HEK293T (cell line): ENCODE data around the gene NOVA2.

Experiments
- CTCF ChIA-PET: fragments of 350-600 bp; formaldehyde crosslinking; extraction: SDS; loops from one replicate; lab custom pipeline; 2021; ENCODE audit warnings: antibody characterized with exemption, inconsistent platforms; lab: Yijun Ruan, JAX
- POLR2A ChIA-PET: fragments of 350-600 bp; formaldehyde crosslinking; extraction: SDS; loops from one replicate; lab custom pipeline; 2020; ENCODE audit warnings: antibody characterized with exemption, inconsistent platforms; lab: Yijun Ruan, JAX
- DNase-seq: peaks from one replicate; pipeline ENCODE4 v3.0.0; 2012; ENCODE audit warnings: mixed read lengths; ENCODE audit errors: extremely low spot score
- ARNT ChIP-seq: fragments of 450-650 bp; IDR thresholded peaks from 2 replicates; pipeline ENCODE4 v1.6.1; 2017; ENCODE audit warnings: mild to moderate bottlenecking
- BHLHE40 ChIP-seq: fragments of 450-650 bp; IDR thresholded peaks from 2 replicates; pipeline ENCODE4 v1.6.1; 2016; ENCODE audit warnings: mild to moderate bottlenecking, moderate library complexity, borderline replicate concordance
- CTBP1 ChIP-seq: fragments of 450-650 bp; IDR thresholded peaks from 2 replicates; pipeline ENCODE4 v1.6.1; 2016; ENCODE audit warnings: borderline replicate concordance
- ELF4 ChIP-seq: fragments of 450-650 bp; IDR thresholded peaks from 2 replicates; pipeline ENCODE4 v1.6.1; 2017; ENCODE audit warnings: antibody characterized with exemption
- FOXA1 ChIP-seq: fragments of 450-650 bp; IDR thresholded peaks from 2 replicates; pipeline ENCODE4 v1.6.1; 2016; ENCODE audit warnings: mild to moderate bottlenecking
- FOXK2 ChIP-seq: fragments of 450-650 bp; IDR thresholded peaks from 2 replicates; pipeline ENCODE4 v1.6.1; 2016; ENCODE audit warnings: mild to moderate bottlenecking
- FOXM1 ChIP-seq: fragments of 450-650 bp; IDR thresholded peaks from 2 replicates; pipeline ENCODE4 v1.6.1; 2017; ENCODE audit warnings: mild to moderate bottlenecking, borderline replicate concordance
- HDGF ChIP-seq: fragments of 450-650 bp; IDR thresholded peaks from 2 replicates; pipeline ENCODE4 v1.6.1; 2017; ENCODE audit warnings: antibody characterized with exemption, borderline replicate concordance
- L3MBTL2 ChIP-seq: fragments of 450-650 bp; conservative IDR thresholded peaks from 2 replicates; pipeline ENCODE4 v1.6.1; 2016; ENCODE audit warnings: mild to moderate bottlenecking
- LEF1 ChIP-seq: fragments of 450-650 bp; IDR thresholded peaks from 2 replicates; pipeline ENCODE4 v1.6.1; 2017; ENCODE audit warnings: mild to moderate bottlenecking, borderline replicate concordance
- NFRKB ChIP-seq: fragments of 450-650 bp; IDR thresholded peaks from 2 replicates; pipeline ENCODE4 v1.6.1; 2016; ENCODE audit warnings: mild to moderate bottlenecking, moderate library complexity
- PKNOX1 ChIP-seq: fragments of 450-650 bp; IDR thresholded peaks from 2 replicates; pipeline ENCODE4 v1.6.1; 2016
- SP1 ChIP-seq: fragments of 450-650 bp; IDR thresholded peaks from 2 replicates; pipeline ENCODE4 v1.6.1; 2017
- SUZ12 ChIP-seq: fragments of 450-650 bp; IDR thresholded peaks from 2 replicates; pipeline ENCODE4 v1.6.1; 2016; ENCODE audit warnings: mild to moderate bottlenecking
- TARDBP ChIP-seq: fragments of 450-650 bp; IDR thresholded peaks from 2 replicates; pipeline ENCODE4 v1.6.1; 2016
- ZNF384 ChIP-seq: fragments of 450-650 bp; IDR thresholded peaks from 2 replicates; pipeline ENCODE4 v1.6.1; 2016

The NOVA2 gene

GRCh38 chr19:46015687-46016425, 42.2 kb upstream of the NOVA2 start:
- TF ChIP-seq ELF4 (no peak), FOXM1 (no peak), LEF1 (no peak), SUZ12 (no peak), NFRKB (no peak), PKNOX1 (no peak), ARNT (no peak)
- ChIA-PET POLR2A (no interaction called here), CTCF (interaction anchor here (0.5 to 1.5 kb wide), 5 partner anchors 17 to 107 kb away, joined by 3 to 7 read pairs (median 4); no protein-coding TSS in a partner anchor)
- no peak for DNase-seq

GRCh38 chr19:46014941-46015686, 41.4 kb upstream of the NOVA2 start:
- TF ChIP-seq ELF4 (no peak), HDGF (no peak), CTBP1 (no peak), SP1 (no peak), LEF1 (no peak), TARDBP (no peak), PKNOX1 (no peak), ZNF384 (no peak), FOXA1 (no peak), BHLHE40 (no peak), L3MBTL2 (no peak), FOXM1 (no peak), SUZ12 (no peak), FOXK2 (no peak), NFRKB (no peak), ARNT (no peak)
- DNase-seq = peak; percentile 29
- POLR2A ChIA-PET = no interaction called here
- CTCF ChIA-PET = no interaction called here

- no peak for DNase-seq
- CTCF ChIA-PET = no interaction called here
- TF ChIP-seq SP1 = no peak
- TF ChIP-seq TARDBP = no peak
- TF ChIP-seq ARNT = no peak
- TF ChIP-seq FOXK2 = no peak
- TF ChIP-seq LEF1 = no peak
- TF ChIP-seq FOXM1 = no peak
- no peak for TF ChIP-seq FOXA1
- TF ChIP-seq PKNOX1 = no peak
- no peak for TF ChIP-seq CTBP1
- POLR2A ChIA-PET = no interaction called here
Measured at GRCh38 chr19:46014534-46014933, 40.9 kb upstream of the NOVA2 start.

- CTCF ChIA-PET = interaction anchor here (0.5 to 1.0 kb wide), 5 partner anchors 15 to 532 kb away, joined by 3 read pairs; partner anchors contain the start of gene CCDC61
- peak; percentile 79 for DNase-seq
- TF ChIP-seq ARNT (no peak), FOXM1 (no peak), SP1 (no peak), FOXA1 (no peak), TARDBP (no peak), PKNOX1 (no peak), ELF4 (no peak), L3MBTL2 (no peak), FOXK2 (no peak), CTBP1 (no peak), ZNF384 (no peak), BHLHE40 (no peak), HDGF (no peak), NFRKB (no peak), SUZ12 (no peak)
- POLR2A ChIA-PET = interaction anchor here (0.6 kb wide), 1 partner anchor 15 kb away, joined by 5 read pairs; the partner anchor contains the start of gene CCDC61
Measured at GRCh38 chr19:46009530-46010510, 36.2 kb upstream of the NOVA2 start.
